GM04504 (cell line): Measurements from ENCODE around the gene EPS8L2.
"Not testable (repeated sequence)": the region's sequence is repeated elsewhere in the genome, so short reads cannot be mapped to it uniquely, and the experiment has no call there.

Source experiments
- DNase-seq: peaks from one replicate; pipeline ENCODE4 v3.0.0-alpha.2; 2012; ENCODE audit warnings: low read depth

Gene EPS8L2

GRCh38 chr11:726278-727220 is 20.5 kb downstream of the EPS8L2 start:
- no peak for DNase-seq

GRCh38 chr11:727281-727701 is 21.3 kb downstream of the EPS8L2 start:
- DNase-seq, result no peak

GRCh38 chr11:727859-728748 is 22.1 kb downstream of the EPS8L2 start:
- DNase-seq, result peak; percentile 89

GRCh38 chr11:728901-729491 is 23.0 kb downstream of the EPS8L2 start:
- DNase-seq, result no peak

- DNase-seq, result no peak
Observed at GRCh38 chr11:729492-730074, 23.6 kb downstream of the EPS8L2 start.

- DNase-seq, result no peak
Observed at GRCh38 chr11:733072-733471, 27.0 kb downstream of the EPS8L2 start.

- DNase-seq, result not testable (repeated sequence)
Observed at GRCh38 chr11:734541-734940, 28.5 kb downstream of the EPS8L2 start.

GRCh38 chr11:737366-737765 is 31.3 kb downstream of the EPS8L2 start:
- DNase-seq, result no peak

GRCh38 chr11:737899-738298 is 31.9 kb downstream of the EPS8L2 start:
- not testable (repeated sequence) for DNase-seq

- DNase-seq, result no peak
Observed at GRCh38 chr11:742156-742546, 36.1 kb downstream of the EPS8L2 start.

GRCh38 chr11:742571-743201 is 36.7 kb downstream of the EPS8L2 start:
- no peak for DNase-seq

- DNase-seq, result no peak
Observed at GRCh38 chr11:745428-745827, 39.4 kb downstream of the EPS8L2 start.

- no peak for DNase-seq
Observed at GRCh38 chr11:746289-747157, 40.5 kb downstream of the EPS8L2 start.

GRCh38 chr11:747158-748006 is 41.4 kb downstream of the EPS8L2 start, which contains the start of gene TALDO1:
TALDO1 (plus strand) TSS chr11:747464; CDS start chr11:747482, 18 bp downstream.
- peak; percentile 57 for DNase-seq

GRCh38 chr11:748007-748359 is 42.0 kb downstream of the EPS8L2 start:
- no peak for DNase-seq

- no peak for DNase-seq
Observed at GRCh38 chr11:749731-750130, 43.7 kb downstream of the EPS8L2 start.

GRCh38 chr11:760236-760635 is 54.2 kb downstream of the EPS8L2 start:
- no peak for DNase-seq

GRCh38 chr11:761526-762108 is 55.6 kb downstream of the EPS8L2 start:
- no peak for DNase-seq

- DNase-seq, result peak; percentile 73
Observed at GRCh38 chr11:762421-763072, 56.5 kb downstream of the EPS8L2 start.
